Measurements from ENCODE around the gene WWOX. TPM values are rescaled to one million over a fixed set of nuclear protein-coding genes. Genes with fewer than 3 reads are reported as not detected.

The WWOX gene
- total RNA-seq, 1 donor from 2014 or later, result 28.2 TPM

GRCh38 chr16:78237841-78238240 is 138.4 kb downstream of the WWOX start:
- no peak for DNase-seq (ENCODE audit: extremely low spot score, unreplicated experiment)
- no peak overlapping the region for H3K27ac Mint-ChIP-seq (ENCODE audit: unreplicated experiment)
- H3K27me3 Mint-ChIP-seq (ENCODE audit: unreplicated experiment), result no peaks in the 10 kb centered on the region
- no peak for TF ChIP-seq CTCF (IDR thresholded peaks at IDR 0.05)
- H3K36me3 Mint-ChIP-seq (ENCODE audit: unreplicated experiment), result no peaks in the 10 kb centered on the region
- no peak overlapping the region for H3K4me3 Mint-ChIP-seq (ENCODE audit: unreplicated experiment)
- H3K9me3 Mint-ChIP-seq (ENCODE audit: unreplicated experiment), result no peaks in the 10 kb centered on the region
- peaks cover 29% of the 10 kb centered on the region for H3K4me1 Mint-ChIP-seq (ENCODE audit: unreplicated experiment)

- Mint-ChIP-seq H3K36me3 (ENCODE audit: unreplicated experiment) (no peaks in the 10 kb centered on the region), H3K27ac (ENCODE audit: unreplicated experiment) (no peak overlapping the region), H3K9me3 (ENCODE audit: unreplicated experiment) (no peaks in the 10 kb centered on the region), H3K4me1 (ENCODE audit: unreplicated experiment) (peaks cover 41% of the 10 kb centered on the region), H3K27me3 (ENCODE audit: unreplicated experiment) (no peaks in the 10 kb centered on the region), H3K4me3 (ENCODE audit: unreplicated experiment) (no peak overlapping the region)
- TF ChIP-seq CTCF (IDR thresholded peaks at IDR 0.05), result no peak
- no peak for DNase-seq (ENCODE audit: extremely low spot score, unreplicated experiment)
Measured at GRCh38 chr16:78240459-78241222, 141.2 kb downstream of the WWOX start.

GRCh38 chr16:78242239-78242630 is 142.8 kb downstream of the WWOX start:
- Mint-ChIP-seq H3K9me3 (ENCODE audit: unreplicated experiment) (no peaks in the 10 kb centered on the region), H3K36me3 (ENCODE audit: unreplicated experiment) (no peaks in the 10 kb centered on the region), H3K27ac (ENCODE audit: unreplicated experiment) (peak overlapping the region; percentile 67), H3K4me3 (ENCODE audit: unreplicated experiment) (no peak overlapping the region), H3K27me3 (ENCODE audit: unreplicated experiment) (no peaks in the 10 kb centered on the region), H3K4me1 (ENCODE audit: unreplicated experiment) (peaks cover 38% of the 10 kb centered on the region)
- DNase-seq (ENCODE audit: extremely low spot score, unreplicated experiment), result no peak
- TF ChIP-seq CTCF (IDR thresholded peaks at IDR 0.05), result no peak

GRCh38 chr16:78244131-78244895 is 144.9 kb downstream of the WWOX start:
- no peak overlapping the region for H3K4me3 Mint-ChIP-seq (ENCODE audit: unreplicated experiment)
- H3K27ac Mint-ChIP-seq (ENCODE audit: unreplicated experiment), result no peak overlapping the region
- H3K36me3 Mint-ChIP-seq (ENCODE audit: unreplicated experiment), result peaks cover 2% of the 10 kb centered on the region
- no peak for DNase-seq (ENCODE audit: extremely low spot score, unreplicated experiment)
- no peaks in the 10 kb centered on the region for H3K9me3 Mint-ChIP-seq (ENCODE audit: unreplicated experiment)
- no peak for TF ChIP-seq CTCF (IDR thresholded peaks at IDR 0.05)
- no peaks in the 10 kb centered on the region for H3K27me3 Mint-ChIP-seq (ENCODE audit: unreplicated experiment)
- H3K4me1 Mint-ChIP-seq (ENCODE audit: unreplicated experiment), result peaks cover 34% of the 10 kb centered on the region

- Mint-ChIP-seq H3K27ac (ENCODE audit: unreplicated experiment) (no peak overlapping the region), H3K27me3 (ENCODE audit: unreplicated experiment) (no peaks in the 10 kb centered on the region), H3K9me3 (ENCODE audit: unreplicated experiment) (no peaks in the 10 kb centered on the region), H3K4me3 (ENCODE audit: unreplicated experiment) (no peak overlapping the region), H3K4me1 (ENCODE audit: unreplicated experiment) (peaks cover 32% of the 10 kb centered on the region), H3K36me3 (ENCODE audit: unreplicated experiment) (peaks cover 2% of the 10 kb centered on the region)
- no peak for TF ChIP-seq CTCF (IDR thresholded peaks at IDR 0.05)
- DNase-seq (ENCODE audit: extremely low spot score, unreplicated experiment), result no peak
Measured at GRCh38 chr16:78246559-78246958, 147.1 kb downstream of the WWOX start.
